SJSA1 (cell line): ENCODE data around the gene PITPNM2. TPM values are rescaled to one million over a fixed set of nuclear protein-coding genes. Genes with fewer than 3 reads are reported as not detected.
A peak's percentile ranks its signal among the peaks of the same experiment; 100 is the strongest.

Experiments used
- DNase-seq, 2 experiments: peaks; one replicate each; pipeline ENCODE4 v3.0.0-alpha.2; 2015 to 2020; ENCODE audit warnings: low spot score in 2 of 2, low read depth in 1 of 2
- H3K27ac ChIP-seq: fragments of 250-450 bp; sonication (Bioruptor Pico); 2 replicates; pipeline ENCODE4 v1.5.1; 2020; ENCODE audit warnings: mild to moderate bottlenecking, moderate library complexity
- H3K27me3 ChIP-seq: fragments of 250-450 bp; sonication (Bioruptor Pico); replicated peaks from 2 replicates; pipeline ENCODE4 v1.5.1; 2020; ENCODE audit warnings: mild to moderate bottlenecking, moderate library complexity
- H3K36me3 ChIP-seq: fragments of 250-450 bp; sonication (Bioruptor Pico); 2 replicates; pipeline ENCODE4 v1.5.1; 2020; ENCODE audit warnings: mild to moderate bottlenecking
- H3K4me1 ChIP-seq: fragments of 250-450 bp; sonication (Bioruptor Pico); replicated peaks from 2 replicates; pipeline ENCODE4 v1.6.1; 2021; ENCODE audit warnings: mild to moderate bottlenecking
- H3K4me3 ChIP-seq: fragments of 250-450 bp; sonication (Bioruptor Pico); 2 replicates; pipeline ENCODE4 v1.5.1; 2020; ENCODE audit warnings: mild to moderate bottlenecking
- H3K9me3 ChIP-seq: fragments of 250-450 bp; sonication (Bioruptor Pico); replicated peaks from 2 replicates; pipeline ENCODE4 v1.5.1; 2020; ENCODE audit warnings: mild to moderate bottlenecking
- total RNA-seq: library from RNA; depleted of rRNA; stranded (reverse); fragments of >200 nt; shearing (Covaris generic); gene quantifications from 2 replicates; pipeline ENCODE4 v1.2.3, GENCODE V29; 2014

The PITPNM2 gene
- total RNA-seq, 1 experiment from 2014 or later: 0.42 TPM

DNA sequence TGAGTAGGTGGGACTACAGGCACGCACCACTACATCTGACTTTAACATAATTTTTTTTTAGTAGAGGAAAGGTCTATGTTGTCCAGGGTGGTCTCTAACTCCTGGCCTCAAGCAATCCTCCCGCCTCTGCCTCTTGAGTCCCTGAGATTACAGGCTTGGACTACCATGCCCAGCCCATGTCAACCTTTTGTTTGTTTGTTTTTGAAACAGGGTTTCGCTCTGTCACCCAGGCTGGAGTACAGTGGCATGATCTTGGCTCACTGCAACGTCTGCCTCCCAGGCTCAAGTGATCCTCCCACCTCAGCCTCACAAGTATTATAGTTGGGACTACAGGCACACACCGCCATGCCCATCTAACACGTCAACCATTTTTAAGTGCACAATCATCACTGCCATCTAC lies 29.2 kb downstream of the PITPNM2 start:
- H3K36me3 ChIP-seq: no peaks in the 10 kb centered on the region
- H3K4me1 ChIP-seq: no peaks in the 10 kb centered on the region; the same call in 1 of the 2 replicates
- H3K27me3 ChIP-seq: no peaks in the 10 kb centered on the region
- no peak overlapping the region for H3K4me3 ChIP-seq
- no peak for DNase-seq
- no peak overlapping the region for H3K27ac ChIP-seq
- H3K9me3 ChIP-seq: no peaks in the 10 kb centered on the region

DNA sequence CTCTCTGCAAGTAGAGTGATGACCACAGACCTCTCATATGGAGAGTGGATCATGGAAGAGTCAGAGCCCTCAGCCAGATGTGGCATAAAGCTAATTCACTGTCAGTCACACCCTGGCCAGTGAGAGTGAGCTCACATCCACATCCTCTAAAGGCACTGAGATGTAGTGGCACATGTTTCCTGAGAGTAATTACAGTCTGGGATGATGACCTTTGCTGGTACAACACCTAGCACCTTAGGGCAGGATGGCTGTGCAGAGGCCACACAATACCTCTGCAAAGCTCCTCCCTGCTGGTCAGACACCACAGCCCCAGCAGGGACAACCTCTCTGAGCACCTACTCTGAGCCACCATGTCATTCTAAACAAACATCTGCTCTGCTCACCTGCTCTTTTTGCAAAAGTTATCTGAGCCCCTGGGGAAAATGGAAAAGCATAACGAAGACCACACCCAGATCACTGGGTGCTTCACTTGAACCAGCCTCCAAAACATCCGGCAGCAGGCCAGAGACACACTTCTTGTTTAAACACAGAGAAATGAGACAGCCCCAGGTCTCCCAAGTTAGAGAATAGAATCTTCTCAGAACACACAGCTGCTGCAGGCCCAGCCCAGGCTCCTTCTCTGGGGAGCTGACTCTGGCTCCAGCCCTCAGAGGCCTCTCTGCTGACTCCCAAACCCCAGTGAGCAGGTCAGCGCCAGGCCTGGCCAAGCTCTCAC lies 30.3 kb downstream of the PITPNM2 start:
- no peak for DNase-seq
- H3K27me3 ChIP-seq: no peaks in the 10 kb centered on the region
- no peaks in the 10 kb centered on the region for H3K9me3 ChIP-seq
- no peaks in the 10 kb centered on the region for H3K4me1 ChIP-seq
- no peaks in the 10 kb centered on the region for H3K36me3 ChIP-seq
- no peak overlapping the region for H3K4me3 ChIP-seq
- H3K27ac ChIP-seq: no peak overlapping the region

DNA sequence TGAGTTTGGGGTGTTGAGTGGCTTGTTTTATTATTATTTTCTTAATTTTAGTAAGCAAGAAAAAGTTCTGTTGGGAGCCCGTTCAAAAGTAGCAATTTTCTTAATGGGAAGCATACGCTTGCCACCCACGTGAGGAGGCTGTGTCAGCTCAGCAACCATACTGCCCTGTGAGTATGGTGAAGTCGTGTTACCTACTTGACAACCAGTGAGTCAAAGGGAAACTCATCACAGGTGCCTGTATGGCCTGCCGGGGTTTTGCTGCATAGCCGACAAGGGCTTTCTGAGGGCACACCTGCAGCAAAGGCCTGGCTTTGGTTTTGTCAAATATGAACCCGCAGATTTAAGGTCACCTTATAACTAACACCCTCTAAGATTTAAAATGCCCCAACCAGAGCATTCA lies 31.1 kb downstream of the PITPNM2 start:
- Histone ChIP-seq H3K27me3 (no peaks in the 10 kb centered on the region), H3K4me1 (no peaks in the 10 kb centered on the region), H3K4me3 (no peak overlapping the region), H3K9me3 (no peaks in the 10 kb centered on the region), H3K27ac (no peak overlapping the region), H3K36me3 (no peaks in the 10 kb centered on the region)
- DNase-seq: no peak

DNA sequence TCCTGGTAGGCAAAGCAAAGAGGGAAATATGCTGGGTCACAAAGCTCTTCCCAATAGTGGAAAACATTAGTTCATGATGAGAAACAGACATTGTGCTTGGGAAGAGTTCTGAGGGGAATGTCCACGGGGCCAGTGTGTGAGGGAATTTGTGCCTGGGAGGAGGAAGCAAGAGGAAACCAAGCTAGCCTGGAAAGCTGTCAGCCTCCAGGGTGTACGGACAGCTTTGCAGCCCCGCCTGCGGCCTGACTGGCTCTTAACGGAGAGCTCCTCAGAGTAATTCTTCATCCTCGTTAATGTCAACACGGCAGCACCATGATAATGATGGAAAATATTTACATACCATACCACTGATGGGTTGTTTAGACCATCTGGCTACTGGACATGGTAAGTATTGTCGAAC lies 32.4 kb downstream of the PITPNM2 start:
- Histone ChIP-seq H3K27me3 (no peaks in the 10 kb centered on the region), H3K36me3 (no peaks in the 10 kb centered on the region), H3K27ac (no peak overlapping the region), H3K9me3 (no peaks in the 10 kb centered on the region), H3K4me3 (no peak overlapping the region), H3K4me1 (no peaks in the 10 kb centered on the region)
- no peak for DNase-seq

DNA sequence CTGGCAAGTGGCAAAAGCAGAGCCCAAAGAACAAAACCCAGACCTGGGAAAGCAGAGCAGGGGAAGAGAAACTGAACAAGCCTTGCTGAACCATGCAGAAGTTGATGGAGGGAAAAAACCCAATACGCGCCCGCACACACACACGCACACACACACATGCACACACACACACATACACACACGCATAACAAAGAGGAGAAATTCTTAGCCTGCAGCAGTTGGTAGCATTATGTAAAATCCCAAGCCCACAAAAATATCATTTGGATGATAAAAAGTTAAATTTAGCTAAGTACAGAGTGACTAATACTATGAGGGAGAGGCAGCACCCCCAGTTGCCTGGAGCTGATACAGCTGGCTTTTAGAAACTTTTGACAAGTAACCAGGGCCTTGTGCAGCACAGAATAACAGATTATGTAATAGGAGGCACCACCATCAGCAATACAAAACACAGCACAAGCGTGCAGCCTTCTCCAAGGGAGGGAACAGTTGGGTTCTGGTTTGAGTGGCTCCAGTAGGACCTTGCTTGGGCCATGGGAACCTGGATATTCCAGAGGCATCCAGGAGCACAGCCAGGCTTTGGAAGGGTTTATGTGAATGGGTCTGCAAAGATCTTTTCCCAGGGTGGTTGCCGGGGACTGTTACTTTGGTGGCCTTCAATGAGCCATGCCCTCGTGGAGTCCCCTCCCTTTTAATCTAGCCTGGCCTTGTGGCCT lies 35.3 kb downstream of the PITPNM2 start:
- DNase-seq: no peak
- H3K9me3 ChIP-seq: no peaks in the 10 kb centered on the region
- no peaks in the 10 kb centered on the region for H3K27me3 ChIP-seq
- no peak overlapping the region for H3K4me3 ChIP-seq
- no peaks in the 10 kb centered on the region for H3K36me3 ChIP-seq
- no peak overlapping the region for H3K27ac ChIP-seq
- H3K4me1 ChIP-seq: peaks cover 8% of the 10 kb centered on the region

DNA sequence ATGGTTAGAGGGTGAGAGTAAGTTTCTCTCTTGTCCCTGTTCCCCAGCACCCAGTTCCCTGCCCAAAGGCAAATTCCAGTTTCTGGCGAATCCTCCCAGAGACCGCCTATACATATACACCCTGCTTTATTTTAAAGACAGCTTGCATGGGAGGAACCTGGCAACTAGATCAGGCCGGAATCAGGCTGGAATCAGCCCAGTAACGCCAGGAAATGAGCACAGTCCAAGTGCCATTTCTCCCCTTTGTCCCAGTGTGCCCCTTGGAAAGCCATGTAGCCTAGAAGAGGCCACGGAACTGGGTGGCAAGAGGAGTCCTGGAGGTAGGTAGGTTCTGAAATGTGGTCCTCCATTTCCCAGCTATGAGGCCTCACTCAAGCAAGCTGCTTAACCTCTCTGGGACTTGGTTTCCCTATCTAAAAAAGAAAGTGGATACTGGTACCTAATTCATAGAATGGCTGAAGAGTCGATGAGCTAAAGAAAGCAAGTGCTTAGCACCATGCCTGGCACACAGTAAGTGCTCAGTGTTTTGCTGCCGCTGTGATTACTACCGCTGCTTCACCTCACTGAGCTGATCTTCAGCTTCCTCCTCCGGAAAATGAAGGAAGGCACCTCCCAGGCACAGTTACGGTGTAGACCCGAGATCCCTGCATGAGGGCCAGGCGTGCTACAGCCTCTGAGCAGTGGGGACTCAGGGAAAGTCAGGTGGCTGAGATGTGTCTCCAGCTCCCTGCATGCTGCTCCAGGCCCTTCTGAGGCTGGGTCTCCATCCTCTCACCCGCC lies 36.4 kb downstream of the PITPNM2 start:
- H3K36me3 ChIP-seq: no peaks in the 10 kb centered on the region
- no peak overlapping the region for H3K4me3 ChIP-seq
- no peak overlapping the region for H3K27ac ChIP-seq
- DNase-seq: no peak
- H3K27me3 ChIP-seq: no peaks in the 10 kb centered on the region
- H3K4me1 ChIP-seq: peaks cover 8% of the 10 kb centered on the region
- no peaks in the 10 kb centered on the region for H3K9me3 ChIP-seq

DNA sequence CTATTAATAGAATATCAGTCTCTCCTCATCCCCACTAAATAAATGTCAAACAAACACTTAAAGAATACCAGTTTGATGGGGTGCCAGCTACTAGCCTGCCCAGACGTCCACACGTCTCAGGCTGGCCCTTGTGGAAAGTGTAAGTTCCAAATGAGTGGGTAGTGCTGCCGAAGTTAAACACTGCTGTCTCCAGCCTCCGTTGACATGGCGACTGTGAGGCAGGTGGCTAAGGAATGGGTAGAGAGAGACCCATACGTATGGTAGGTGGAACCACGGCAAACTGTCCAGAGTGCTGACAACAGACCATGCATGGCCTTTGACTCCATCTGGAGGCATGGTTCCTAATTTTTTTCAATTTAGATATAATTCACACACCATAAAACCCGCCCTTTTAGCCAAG lies 37.9 kb downstream of the PITPNM2 start:
- H3K4me1 ChIP-seq: peaks cover 8% of the 10 kb centered on the region
- no peak overlapping the region for H3K27ac ChIP-seq
- H3K36me3 ChIP-seq: no peaks in the 10 kb centered on the region
- H3K27me3 ChIP-seq: no peaks in the 10 kb centered on the region
- H3K4me3 ChIP-seq: no peak overlapping the region
- DNase-seq: no peak
- no peaks in the 10 kb centered on the region for H3K9me3 ChIP-seq

DNA sequence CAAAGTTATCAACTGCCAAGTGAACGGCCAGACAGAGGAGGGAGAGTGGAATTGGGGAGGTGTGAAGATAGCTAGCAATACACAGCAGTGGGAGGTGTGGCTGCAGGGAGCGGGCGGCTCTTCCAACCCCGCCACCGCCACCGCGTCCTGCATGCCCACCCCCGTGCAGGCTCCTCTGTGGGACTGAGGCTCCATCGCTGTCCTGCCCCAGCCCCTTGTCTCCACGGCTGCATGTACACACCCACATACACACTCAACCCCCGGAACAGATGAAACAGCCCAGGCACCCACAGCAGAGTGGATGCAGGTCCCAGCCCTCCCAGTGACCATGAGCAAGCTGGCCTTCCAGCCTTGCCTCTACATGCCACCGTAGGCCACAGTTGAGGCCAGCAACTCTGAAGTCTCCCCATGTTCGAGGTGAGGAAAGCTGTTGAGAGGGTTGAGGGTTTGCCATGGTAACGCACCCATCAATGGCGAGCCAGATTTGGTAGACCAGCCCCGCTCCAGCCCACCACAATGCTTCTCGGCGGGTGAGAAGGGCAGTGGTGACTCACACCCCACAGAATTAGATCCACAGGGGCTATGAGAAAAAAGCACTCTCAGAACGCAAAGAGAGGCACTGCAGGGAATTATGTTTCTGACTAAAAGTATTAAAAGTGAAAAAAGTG lies 39.3 kb downstream of the PITPNM2 start:
- Histone ChIP-seq H3K9me3 (no peaks in the 10 kb centered on the region), H3K4me1 (peaks cover 17% of the 10 kb centered on the region), H3K36me3 (no peaks in the 10 kb centered on the region), H3K4me3 (no peak overlapping the region), H3K27me3 (no peaks in the 10 kb centered on the region), H3K27ac (no peak overlapping the region)
- peak in 1 of 2 experiments; percentile 54 for DNase-seq

DNA sequence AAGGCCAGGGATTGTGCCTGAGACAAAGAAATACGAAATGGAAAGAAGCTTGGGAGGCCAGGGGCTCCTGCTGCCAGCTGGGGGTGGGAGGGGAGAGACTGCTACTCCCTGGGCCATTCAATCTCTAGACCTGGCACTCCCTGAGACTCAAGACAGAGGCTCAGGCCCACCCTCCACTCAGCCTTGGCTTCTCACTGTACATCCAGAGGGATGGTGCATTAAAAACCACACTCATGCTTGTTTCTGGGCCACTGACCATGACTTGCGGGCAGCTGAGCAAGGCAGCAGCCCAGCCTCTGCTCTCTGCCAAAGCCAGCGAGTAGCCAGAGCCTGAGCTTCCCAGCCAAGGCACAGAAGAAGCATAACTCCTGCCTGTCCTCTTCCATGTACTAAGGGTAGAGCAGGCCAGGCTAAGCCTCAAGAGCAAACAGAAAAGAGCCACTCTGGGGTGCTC lies 41.5 kb downstream of the PITPNM2 start:
- H3K4me3 ChIP-seq: no peak overlapping the region
- peaks cover 20% of the 10 kb centered on the region for H3K4me1 ChIP-seq
- H3K36me3 ChIP-seq: no peaks in the 10 kb centered on the region
- no peaks in the 10 kb centered on the region for H3K27me3 ChIP-seq
- no peak for DNase-seq
- no peaks in the 10 kb centered on the region for H3K9me3 ChIP-seq
- no peak overlapping the region for H3K27ac ChIP-seq

DNA sequence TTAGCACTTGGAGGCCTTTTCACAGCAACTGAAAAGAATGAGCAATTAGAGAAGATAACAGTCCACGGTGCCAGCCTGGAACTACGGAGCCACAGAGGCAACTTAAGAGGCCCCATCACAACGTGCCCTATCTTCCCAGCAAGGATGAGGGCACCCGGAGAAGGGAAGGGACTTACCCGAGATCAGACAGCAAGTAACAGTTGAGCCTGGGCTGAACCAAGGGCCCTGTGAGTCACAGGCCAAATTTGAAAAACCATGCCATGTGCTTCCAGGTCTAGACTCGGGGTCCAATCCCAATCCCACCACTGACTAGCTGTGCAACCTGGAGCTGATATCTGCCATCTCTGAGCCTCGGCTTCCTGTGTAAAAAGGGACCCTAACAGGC lies 42.2 kb downstream of the PITPNM2 start:
- H3K27ac ChIP-seq: no peak overlapping the region
- H3K4me3 ChIP-seq: no peak overlapping the region
- no peaks in the 10 kb centered on the region for H3K36me3 ChIP-seq
- DNase-seq: no peak
- H3K4me1 ChIP-seq: peaks cover 20% of the 10 kb centered on the region
- no peaks in the 10 kb centered on the region for H3K27me3 ChIP-seq
- no peaks in the 10 kb centered on the region for H3K9me3 ChIP-seq

DNA sequence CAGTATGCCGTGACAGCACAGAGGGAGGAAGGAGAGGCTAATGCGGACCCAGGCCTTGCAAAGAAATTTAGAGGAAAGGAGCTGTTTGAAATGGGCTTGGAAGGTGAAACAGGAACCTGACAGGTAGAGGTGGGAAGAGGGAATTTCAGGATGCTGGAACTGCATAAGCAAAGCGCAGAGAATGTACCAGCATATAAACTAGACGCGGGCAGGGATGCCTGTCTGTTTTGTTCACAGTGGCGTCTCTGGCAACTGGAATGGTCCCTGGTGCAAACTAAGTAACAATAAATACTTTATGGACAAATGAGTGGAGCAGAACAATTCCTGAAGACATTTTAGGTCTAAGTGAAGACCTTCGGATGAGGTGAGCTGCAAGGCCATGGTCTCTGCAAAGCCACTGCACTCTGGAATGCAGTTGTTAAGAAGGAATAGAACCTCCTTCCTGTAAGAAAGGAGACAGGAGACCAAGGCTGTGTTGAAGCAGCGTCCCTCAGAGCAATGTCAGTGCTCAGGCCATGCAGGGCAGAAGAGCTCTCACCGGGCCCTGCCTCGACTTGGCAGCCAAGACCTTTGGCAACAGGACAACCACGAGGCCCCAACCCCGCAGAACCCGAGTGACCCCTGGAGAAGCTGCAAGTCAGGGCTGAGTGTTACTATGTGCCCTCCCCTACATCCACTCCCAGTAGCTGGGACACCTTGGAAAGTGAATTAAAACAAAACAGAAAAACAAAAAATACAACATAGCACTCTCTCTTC lies 42.8 kb downstream of the PITPNM2 start:
- Histone ChIP-seq H3K27ac (no peak overlapping the region), H3K9me3 (no peaks in the 10 kb centered on the region), H3K4me1 (peaks cover 20% of the 10 kb centered on the region), H3K36me3 (no peaks in the 10 kb centered on the region), H3K27me3 (no peaks in the 10 kb centered on the region), H3K4me3 (no peak overlapping the region)
- no peak for DNase-seq

DNA sequence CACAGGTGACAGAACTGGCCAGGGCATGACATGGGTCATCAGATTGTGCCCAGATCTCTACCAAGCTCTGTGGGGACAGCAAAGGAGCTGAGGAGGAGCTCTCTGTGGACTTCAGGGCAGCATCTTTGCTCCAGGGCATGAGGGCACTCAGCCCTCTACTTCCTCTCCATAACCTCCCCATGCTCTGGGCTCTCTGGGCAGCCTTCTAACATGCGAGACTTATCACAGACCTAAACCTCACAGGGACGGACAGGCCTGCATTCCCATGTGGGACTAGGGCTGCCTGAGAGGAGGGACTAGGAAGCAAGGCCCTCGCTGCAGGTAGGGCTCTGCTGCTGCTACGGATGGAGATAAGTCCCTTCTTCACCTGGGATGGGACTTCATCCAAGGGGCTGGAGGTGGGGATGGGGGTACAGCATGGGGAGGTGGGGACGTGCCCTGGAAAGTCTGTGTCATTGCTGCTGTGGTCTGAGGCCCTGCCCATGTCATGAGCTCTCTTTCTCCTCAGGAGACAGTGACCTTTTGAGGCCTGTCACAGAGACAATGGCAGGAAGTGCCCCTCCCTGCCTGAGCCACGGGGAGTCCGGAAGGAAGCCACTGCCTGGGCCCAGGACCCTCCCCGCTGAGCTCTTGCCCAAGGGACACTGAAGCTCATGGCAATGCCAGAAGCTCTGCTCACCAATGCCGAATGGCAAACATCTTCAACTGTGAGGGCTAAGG lies 44.1 kb downstream of the PITPNM2 start:
- H3K27me3 ChIP-seq: no peaks in the 10 kb centered on the region
- H3K36me3 ChIP-seq: no peaks in the 10 kb centered on the region
- no peak overlapping the region for H3K4me3 ChIP-seq
- H3K4me1 ChIP-seq: peaks cover 16% of the 10 kb centered on the region
- no peaks in the 10 kb centered on the region for H3K9me3 ChIP-seq
- peak; percentile 27 to 52 for DNase-seq
- no peak overlapping the region for H3K27ac ChIP-seq
